ENCODE measurements around the gene GGT7.

Gene GGT7

DNA sequence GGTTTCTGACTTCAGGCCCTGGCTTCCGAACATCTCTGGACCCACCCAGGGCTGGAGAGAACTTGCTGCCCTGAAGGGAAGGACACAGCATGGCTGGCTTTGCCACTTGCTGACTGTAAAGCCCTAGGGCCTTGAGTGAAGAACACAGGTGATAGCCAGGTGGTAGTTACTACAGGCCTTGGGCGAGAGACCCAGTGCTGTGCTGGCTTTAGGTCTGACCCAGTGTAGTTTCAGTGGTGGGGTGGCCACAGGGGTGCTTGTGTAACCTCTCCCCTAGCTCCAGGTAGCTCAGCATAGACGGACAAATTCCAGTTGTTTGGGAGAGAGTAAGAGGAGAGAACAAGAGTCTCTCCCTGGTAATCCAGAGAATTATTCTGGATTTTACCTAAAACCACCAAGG lies 74.3 kb downstream of the GGT7 start:
- TF ChIP-seq, protein P1, sequence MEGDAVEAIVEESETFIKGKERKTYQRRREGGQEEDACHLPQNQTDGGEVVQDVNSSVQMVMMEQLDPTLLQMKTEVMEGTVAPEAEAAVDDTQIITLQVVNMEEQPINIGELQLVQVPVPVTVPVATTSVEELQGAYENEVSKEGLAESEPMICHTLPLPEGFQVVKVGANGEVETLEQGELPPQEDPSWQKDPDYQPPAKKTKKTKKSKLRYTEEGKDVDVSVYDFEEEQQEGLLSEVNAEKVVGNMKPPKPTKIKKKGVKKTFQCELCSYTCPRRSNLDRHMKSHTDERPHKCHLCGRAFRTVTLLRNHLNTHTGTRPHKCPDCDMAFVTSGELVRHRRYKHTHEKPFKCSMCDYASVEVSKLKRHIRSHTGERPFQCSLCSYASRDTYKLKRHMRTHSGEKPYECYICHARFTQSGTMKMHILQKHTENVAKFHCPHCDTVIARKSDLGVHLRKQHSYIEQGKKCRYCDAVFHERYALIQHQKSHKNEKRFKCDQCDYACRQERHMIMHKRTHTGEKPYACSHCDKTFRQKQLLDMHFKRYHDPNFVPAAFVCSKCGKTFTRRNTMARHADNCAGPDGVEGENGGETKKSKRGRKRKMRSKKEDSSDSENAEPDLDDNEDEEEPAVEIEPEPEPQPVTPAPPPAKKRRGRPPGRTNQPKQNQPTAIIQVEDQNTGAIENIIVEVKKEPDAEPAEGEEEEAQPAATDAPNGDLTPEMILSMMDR (IDR thresholded peaks at IDR 0.05; ENCODE audit: low read depth, low read length) = no peak
- TF ChIP-seq POLR2A (IDR thresholded peaks at IDR 0.05; ENCODE audit: extremely low read depth, insufficient read length) (no peak), MYC (IDR thresholded peaks at IDR 0.05; ENCODE audit: low read depth, low read length) (no peak)
- TF ChIP-seq, protein P2, sequence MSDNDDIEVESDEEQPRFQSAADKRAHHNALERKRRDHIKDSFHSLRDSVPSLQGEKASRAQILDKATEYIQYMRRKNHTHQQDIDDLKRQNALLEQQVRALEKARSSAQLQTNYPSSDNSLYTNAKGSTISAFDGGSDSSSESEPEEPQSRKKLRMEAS (IDR thresholded peaks at IDR 0.05; ENCODE audit: low read depth, low read length) = no peak
- no peak overlapping the region for H3K4me3 ChIP-seq (ENCODE audit: low read depth, low read length)
- no peak for DNase-seq (ENCODE audit: low read depth)

DNA sequence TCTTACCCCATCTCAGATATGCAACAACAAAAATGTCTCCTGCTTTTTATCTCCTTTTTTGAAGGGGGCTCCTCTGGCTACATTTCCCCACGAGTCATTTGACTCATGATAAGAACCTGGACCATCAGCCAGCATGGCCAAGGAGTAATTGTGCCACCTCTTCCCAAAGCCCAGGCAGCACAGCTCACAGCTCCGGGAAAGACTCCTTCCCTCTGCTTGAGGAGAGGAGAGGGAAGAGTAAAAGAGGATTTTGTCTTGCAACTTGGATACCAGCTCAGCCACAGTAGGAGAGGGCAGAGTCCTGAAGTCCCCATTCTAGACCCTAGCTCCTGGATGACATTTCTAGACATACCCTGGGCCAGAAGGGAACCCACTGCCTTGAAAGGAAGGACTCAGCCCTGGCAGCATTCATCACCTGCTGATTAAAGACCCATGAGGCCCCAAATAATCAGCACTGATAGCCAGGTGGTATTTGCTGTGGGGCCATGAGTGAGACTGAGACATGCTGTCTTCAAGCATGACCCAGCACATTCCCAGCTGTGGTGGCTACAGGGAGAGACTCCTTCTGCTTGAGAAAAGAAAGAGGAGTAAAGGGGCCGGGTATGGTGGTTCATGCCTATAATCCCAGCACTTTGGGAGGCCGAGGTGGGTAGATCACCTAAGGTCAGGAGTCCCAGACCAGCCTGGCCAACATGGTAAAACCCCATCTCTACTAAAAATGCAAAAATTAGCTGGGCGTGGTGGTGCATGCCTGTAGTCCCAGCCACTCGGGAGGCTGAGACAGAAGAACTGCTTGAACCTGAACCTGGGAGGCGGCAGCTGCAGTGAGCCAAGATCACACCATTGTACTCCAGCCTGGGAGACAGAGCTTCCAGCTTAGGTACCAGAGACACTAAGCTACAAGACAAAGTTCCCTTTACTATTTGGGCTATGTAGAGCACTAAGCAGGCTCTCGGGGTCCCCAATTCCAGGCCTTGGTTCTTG lies 75.4 kb downstream of the GGT7 start:
- H3K4me3 ChIP-seq (ENCODE audit: low read depth, low read length) = no peak overlapping the region
- DNase-seq (ENCODE audit: low read depth) = no peak
- TF ChIP-seq, protein P2 (IDR thresholded peaks at IDR 0.05; ENCODE audit: low read depth, low read length) = no peak
- no peak for TF ChIP-seq POLR2A (IDR thresholded peaks at IDR 0.05; ENCODE audit: extremely low read depth, insufficient read length)
- no peak for TF ChIP-seq MYC (IDR thresholded peaks at IDR 0.05; ENCODE audit: low read depth, low read length)
- TF ChIP-seq, protein P1 (IDR thresholded peaks at IDR 0.05; ENCODE audit: low read depth, low read length) = no peak

Measured in NB4 (cell line).